AG04450 (cell line): ENCODE results near the gene KLRD1. TPM values are rescaled to one million over a fixed set of nuclear protein-coding genes. Genes with fewer than 3 reads are reported as not detected.
"Not testable (repeated sequence)": the region's sequence is repeated elsewhere in the genome, so short reads cannot be mapped to it uniquely, and the experiment has no call there.

Experiments
- CTCF ChIA-PET: fragments of 300-600, 350-600 bp; formaldehyde crosslinking; extraction: SDS; loops from one replicate; lab custom pipeline; 2022; ENCODE audit warnings: antibody characterized with exemption, inconsistent platforms; lab: Charles Lee
- POLR2A ChIA-PET: fragments of 350-600 bp; formaldehyde crosslinking; extraction: SDS; loops from one replicate; lab custom pipeline; 2021; ENCODE audit warnings: antibody characterized with exemption, inconsistent platforms; lab: Yijun Ruan, JAX
- DNase-seq: peaks from one replicate; pipeline ENCODE4 v3.0.0-alpha.2; 2011; ENCODE audit warnings: low read depth, low spot score
- H3K27ac ChIP-seq: one replicate; pipeline ENCODE4 v1.5.1; 2012; ENCODE audit warnings: low read depth, low read length, control low read depth
- H3K27me3 ChIP-seq: one replicate; pipeline ENCODE4 v1.6.0; 2012; ENCODE audit warnings: low read length; ENCODE audit not compliant: control insufficient read depth, insufficient read depth
- H3K4me3 ChIP-seq: 2 replicates; pipeline ENCODE4 v1.5.1; 2011; ENCODE audit warnings: mild to moderate bottlenecking, low read depth, low read length, control low read depth
- H3K9me3 ChIP-seq: 2 replicates; pipeline ENCODE4 v1.5.1; 2012; ENCODE audit warnings: low read length; ENCODE audit not compliant: control insufficient read depth, insufficient read depth
- CTCF ChIP-seq: IDR thresholded peaks from 2 replicates; pipeline ENCODE4 v1.5.1; 2011; ENCODE audit warnings: low read depth, low read length, control low read depth, inconsistent platforms
- polyA plus RNA-seq: library from polyadenylated mRNA; depleted of rRNA; stranded (reverse); fragments of >200 nt; gene quantifications from 2 replicates; pipeline ENCODE4 v1.2.3, GENCODE V29; 2011

Gene KLRD1
- polyA plus RNA-seq, 1 experiment = 0.33 TPM

GRCh38 chr12:10368206-10369171, 60.8 kb downstream of the KLRD1 start:
- POLR2A ChIA-PET = no interaction called here
- Histone ChIP-seq H3K4me3 (no peak overlapping the region), H3K9me3 (peaks cover 5% of the 10 kb centered on the region), H3K27ac (no peak overlapping the region), H3K27me3 (no peaks in the 10 kb centered on the region)
- DNase-seq = no peak
- CTCF ChIA-PET = no interaction called here
- TF ChIP-seq CTCF = no peak

- ChIA-PET CTCF (interaction anchor here (0.7 kb wide), 1 partner anchor 192 kb away, joined by 3 read pairs; no protein-coding TSS in a partner anchor), POLR2A (no interaction called here)
- H3K27ac ChIP-seq = no peak overlapping the region
- TF ChIP-seq CTCF = no peak
- peaks cover 5% of the 10 kb centered on the region for H3K9me3 ChIP-seq
- no peak for DNase-seq
- no peak overlapping the region for H3K4me3 ChIP-seq
- no peaks in the 10 kb centered on the region for H3K27me3 ChIP-seq
These were observed 62.1 kb downstream of the KLRD1 start for GRCh38 chr12:10369557-10370415.

- POLR2A ChIA-PET, CTCF ChIA-PET, H3K27ac ChIP-seq, H3K4me3 ChIP-seq, H3K27me3 ChIP-seq, H3K9me3 ChIP-seq, DNase-seq: not testable (repeated sequence)
These were observed 64.3 kb downstream of the KLRD1 start for GRCh38 chr12:10371893-10372535.

- no peak for DNase-seq
- CTCF ChIA-PET = no interaction called here
- no peaks in the 10 kb centered on the region for H3K27me3 ChIP-seq
- TF ChIP-seq CTCF = no peak
- no peak overlapping the region for H3K4me3 ChIP-seq
- no peak overlapping the region for H3K27ac ChIP-seq
- H3K9me3 ChIP-seq = peaks cover 5% of the 10 kb centered on the region
- POLR2A ChIA-PET = no interaction called here
These were observed 64.9 kb downstream of the KLRD1 start for GRCh38 chr12:10372559-10372958.

GRCh38 chr12:10374624-10375018, 67.0 kb downstream of the KLRD1 start:
- ChIA-PET POLR2A (no interaction called here), CTCF (interaction anchor here (1.5 kb wide), 1 partner anchor 11 kb away, joined by 3 read pairs; no protein-coding TSS in a partner anchor)
- no peak for DNase-seq
- TF ChIP-seq CTCF = no peak
- H3K27me3 ChIP-seq = no peaks in the 10 kb centered on the region
- H3K9me3 ChIP-seq = no peaks in the 10 kb centered on the region
- H3K27ac ChIP-seq = no peak overlapping the region
- H3K4me3 ChIP-seq = no peak overlapping the region

GRCh38 chr12:10378737-10379136, 71.1 kb downstream of the KLRD1 start:
- DNase-seq, CTCF ChIA-PET, H3K27ac ChIP-seq, POLR2A ChIA-PET, H3K9me3 ChIP-seq, H3K4me3 ChIP-seq, H3K27me3 ChIP-seq: not testable (repeated sequence)
